Measurements from ENCODE around the gene NCL. TPM values are rescaled to one million over a fixed set of nuclear protein-coding genes. Genes with fewer than 3 reads are reported as not detected.

Gene NCL
- total and polyA plus RNA-seq, 7 donors = 82.1 to 273 (median 123) TPM

DNA sequence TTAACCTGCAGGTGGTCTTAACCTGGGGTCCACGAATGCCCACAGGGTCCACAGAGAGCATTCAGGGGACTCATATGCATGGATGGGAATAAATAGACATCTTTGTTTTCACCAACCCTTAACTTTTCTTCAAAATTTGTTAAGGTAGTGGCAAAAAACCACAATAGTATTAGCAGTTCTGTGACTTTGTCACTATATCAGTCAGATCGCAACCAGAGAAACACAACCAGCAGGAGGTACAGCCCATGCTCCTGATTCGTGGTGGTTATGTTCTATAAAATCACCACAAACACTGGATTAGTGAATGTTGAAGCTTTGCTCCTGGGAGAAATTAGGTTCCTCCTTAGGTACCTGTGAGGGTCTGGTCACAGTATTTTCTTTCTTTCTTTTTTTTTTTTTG, 37.2 kb downstream of the NCL start:
- TF ChIP-seq EP300 (IDR thresholded peaks at IDR 0.05) (no peak), POLR2A (IDR thresholded peaks at IDR 0.05) (no peak), POLR2AphosphoS5 (IDR thresholded peaks at IDR 0.05) (no peak)
- TF ChIP-seq, protein P1, sequence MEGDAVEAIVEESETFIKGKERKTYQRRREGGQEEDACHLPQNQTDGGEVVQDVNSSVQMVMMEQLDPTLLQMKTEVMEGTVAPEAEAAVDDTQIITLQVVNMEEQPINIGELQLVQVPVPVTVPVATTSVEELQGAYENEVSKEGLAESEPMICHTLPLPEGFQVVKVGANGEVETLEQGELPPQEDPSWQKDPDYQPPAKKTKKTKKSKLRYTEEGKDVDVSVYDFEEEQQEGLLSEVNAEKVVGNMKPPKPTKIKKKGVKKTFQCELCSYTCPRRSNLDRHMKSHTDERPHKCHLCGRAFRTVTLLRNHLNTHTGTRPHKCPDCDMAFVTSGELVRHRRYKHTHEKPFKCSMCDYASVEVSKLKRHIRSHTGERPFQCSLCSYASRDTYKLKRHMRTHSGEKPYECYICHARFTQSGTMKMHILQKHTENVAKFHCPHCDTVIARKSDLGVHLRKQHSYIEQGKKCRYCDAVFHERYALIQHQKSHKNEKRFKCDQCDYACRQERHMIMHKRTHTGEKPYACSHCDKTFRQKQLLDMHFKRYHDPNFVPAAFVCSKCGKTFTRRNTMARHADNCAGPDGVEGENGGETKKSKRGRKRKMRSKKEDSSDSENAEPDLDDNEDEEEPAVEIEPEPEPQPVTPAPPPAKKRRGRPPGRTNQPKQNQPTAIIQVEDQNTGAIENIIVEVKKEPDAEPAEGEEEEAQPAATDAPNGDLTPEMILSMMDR (IDR thresholded peaks at IDR 0.05) = no peak
- Histone ChIP-seq H3K36me3 (no peaks in the 10 kb centered on the region), H3K4me3 (no peak overlapping the region), H3K4me1 (no peaks in the 10 kb centered on the region), H3K27ac (no peak overlapping the region), H3K9me3 (peaks cover 0 to 4% (median 0%) of the 10 kb centered on the region in 4 donors), H3K27me3 (no peaks in the 10 kb centered on the region)
- intact Hi-C loops (cut with DNase I) = no loop called here
- WGBS, 2 donors = 88 to 91% methylated on average over 3 of the region's 3 CpGs
- no peak for DNase-seq

DNA sequence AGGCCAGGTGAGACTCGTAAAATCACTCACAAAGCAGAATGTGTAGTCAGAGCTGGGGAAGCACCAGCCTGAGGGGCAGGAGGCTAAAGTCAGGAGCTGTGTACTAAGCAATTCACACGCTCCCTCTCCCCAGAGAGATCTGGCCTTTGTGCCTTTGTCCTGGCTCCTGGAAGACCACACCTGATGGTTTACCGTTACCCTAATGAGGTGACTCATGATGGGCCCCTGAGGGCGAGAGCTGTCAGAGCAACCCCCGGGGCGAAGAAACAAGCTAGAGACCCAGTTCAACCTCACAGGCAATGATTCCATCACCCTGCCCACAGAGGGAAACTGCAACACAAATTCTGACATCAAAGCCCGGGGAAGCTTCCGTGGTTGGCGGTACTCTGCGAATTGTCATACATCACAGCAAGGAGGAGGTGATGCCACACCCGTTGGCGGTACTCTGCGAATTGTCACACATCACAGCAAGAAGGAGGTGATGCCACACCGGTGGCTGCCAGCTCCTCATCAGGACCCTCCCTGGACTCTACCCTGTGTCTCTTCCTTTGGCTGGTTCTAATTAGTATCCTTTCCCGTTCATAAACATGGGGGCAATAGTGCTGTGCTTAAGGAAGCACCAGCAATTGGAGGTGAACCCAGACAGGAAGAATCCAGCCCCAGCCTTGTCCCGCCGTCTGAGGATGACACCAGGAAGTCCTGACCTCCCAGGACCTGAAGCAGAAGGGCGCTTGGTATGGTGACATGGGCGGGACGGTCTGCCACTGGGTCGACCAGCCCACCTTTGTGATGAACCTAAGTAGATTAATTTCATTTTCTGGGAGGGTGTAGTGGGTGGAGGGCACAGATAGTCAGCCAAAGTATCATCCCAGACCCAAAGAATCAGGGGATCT, 38.2 kb downstream of the NCL start:
- WGBS, 2 donors = 65 to 68% methylated on average over 21 of the region's 21 CpGs
- no peaks in the 10 kb centered on the region for H3K9me3 ChIP-seq
- intact Hi-C loops (cut with DNase I) = no loop called here
- TF ChIP-seq EP300 (IDR thresholded peaks at IDR 0.05) (no peak), POLR2AphosphoS5 (IDR thresholded peaks at IDR 0.05) (no peak), POLR2A (IDR thresholded peaks at IDR 0.05) (no peak)
- TF ChIP-seq, protein P1 (IDR thresholded peaks at IDR 0.05) = no peak
- no peaks in the 10 kb centered on the region for H3K27me3 ChIP-seq
- H3K27ac ChIP-seq = no peak overlapping the region
- no peak for DNase-seq
- no peaks in the 10 kb centered on the region for H3K4me1 ChIP-seq
- H3K4me3 ChIP-seq = no peak overlapping the region
- no peaks in the 10 kb centered on the region for H3K36me3 ChIP-seq

DNA sequence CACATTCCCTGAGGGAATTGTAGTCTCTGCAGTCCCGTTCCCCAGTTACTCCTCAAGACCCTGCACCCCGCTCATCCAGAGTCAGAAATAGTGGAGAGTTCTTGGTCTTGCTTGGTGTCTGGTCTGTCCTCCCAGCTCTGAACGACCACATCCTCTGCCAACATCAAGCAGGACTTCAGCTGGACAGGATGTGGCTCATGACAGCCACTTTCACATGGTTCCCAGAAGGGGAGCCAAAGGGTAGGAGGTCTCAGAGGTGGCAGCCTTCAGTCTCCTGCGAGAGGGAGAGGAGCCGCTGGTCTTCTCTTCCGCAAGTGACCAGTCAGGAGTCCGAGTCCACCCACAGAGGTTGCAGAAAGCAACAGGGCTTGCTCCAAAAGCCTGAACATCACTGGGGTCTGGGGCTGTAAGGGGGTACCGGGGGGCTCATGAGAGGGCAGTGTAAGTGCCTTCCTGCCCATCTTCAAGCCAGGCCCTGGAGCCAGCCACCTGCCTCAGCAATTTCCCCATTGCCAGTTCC, 38.9 kb downstream of the NCL start:
- Histone ChIP-seq H3K27me3 (no peaks in the 10 kb centered on the region), H3K9me3 (no peaks in the 10 kb centered on the region), H3K4me3 (no peak overlapping the region), H3K4me1 (no peaks in the 10 kb centered on the region), H3K27ac (no peak overlapping the region), H3K36me3 (no peaks in the 10 kb centered on the region)
- no peak for DNase-seq
- intact Hi-C loops (cut with DNase I) = no loop called here
- WGBS, 2 donors = 69 to 72% methylated on average over 8 of the region's 8 CpGs
- TF ChIP-seq, protein P1 (IDR thresholded peaks at IDR 0.05) = no peak
- TF ChIP-seq EP300 (IDR thresholded peaks at IDR 0.05) (no peak), POLR2AphosphoS5 (IDR thresholded peaks at IDR 0.05) (no peak), POLR2A (IDR thresholded peaks at IDR 0.05) (no peak)

DNA sequence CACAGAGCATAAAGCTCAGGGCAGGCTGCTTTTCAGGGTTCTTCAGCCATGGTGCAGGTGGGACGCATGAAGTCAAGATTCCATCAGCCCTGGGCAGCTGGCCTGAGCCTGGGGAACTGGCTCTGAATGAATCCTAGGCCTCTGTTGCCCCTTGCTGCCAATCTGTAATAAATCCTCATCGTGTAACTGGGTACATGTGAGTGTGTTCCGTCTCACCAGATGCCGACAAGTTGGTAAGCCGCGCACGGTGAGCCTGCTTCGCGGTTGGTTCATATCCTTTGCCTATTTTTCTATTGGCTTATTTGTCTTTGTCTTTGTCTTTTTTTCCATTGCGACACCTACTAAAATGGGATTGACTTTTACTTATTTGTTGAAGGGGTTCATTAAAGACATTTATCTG, 41.1 kb downstream of the NCL start:
- Histone ChIP-seq H3K4me3 (no peak overlapping the region), H3K9me3 (no peaks in the 10 kb centered on the region), H3K36me3 (no peaks in the 10 kb centered on the region), H3K27ac (no peak overlapping the region), H3K27me3 (no peaks in the 10 kb centered on the region), H3K4me1 (no peaks in the 10 kb centered on the region)
- no peak for DNase-seq
- WGBS, 2 donors = 88 to 97% methylated on average over 10 of the region's 10 CpGs
- TF ChIP-seq POLR2AphosphoS5 (IDR thresholded peaks at IDR 0.05) = no peak
- no peak for TF ChIP-seq POLR2A (IDR thresholded peaks at IDR 0.05)
- TF ChIP-seq EP300 (IDR thresholded peaks at IDR 0.05) = no peak
- TF ChIP-seq, protein P1 (IDR thresholded peaks at IDR 0.05) = no peak
- intact Hi-C loops (cut with DNase I) = no loop called here
